Measurements from ENCODE around the gene GDPD4.
A peak's percentile ranks its signal among the peaks of the same experiment; 100 is the strongest.

GDPD4 gene

GRCh38 chr11:77199137-77199745, 102.2 kb downstream of the GDPD4 start:
- H3K4me3 ChIP-seq (ENCODE audit: low read depth, low read length) = no peak overlapping the region
- no peaks in the 10 kb centered on the region for H3K27me3 ChIP-seq
- no peaks in the 10 kb centered on the region for H3K9me3 ChIP-seq
- H3K4me1 ChIP-seq = no peaks in the 10 kb centered on the region; the same call in 1 of the 2 replicates
- TF ChIP-seq, protein P1, sequence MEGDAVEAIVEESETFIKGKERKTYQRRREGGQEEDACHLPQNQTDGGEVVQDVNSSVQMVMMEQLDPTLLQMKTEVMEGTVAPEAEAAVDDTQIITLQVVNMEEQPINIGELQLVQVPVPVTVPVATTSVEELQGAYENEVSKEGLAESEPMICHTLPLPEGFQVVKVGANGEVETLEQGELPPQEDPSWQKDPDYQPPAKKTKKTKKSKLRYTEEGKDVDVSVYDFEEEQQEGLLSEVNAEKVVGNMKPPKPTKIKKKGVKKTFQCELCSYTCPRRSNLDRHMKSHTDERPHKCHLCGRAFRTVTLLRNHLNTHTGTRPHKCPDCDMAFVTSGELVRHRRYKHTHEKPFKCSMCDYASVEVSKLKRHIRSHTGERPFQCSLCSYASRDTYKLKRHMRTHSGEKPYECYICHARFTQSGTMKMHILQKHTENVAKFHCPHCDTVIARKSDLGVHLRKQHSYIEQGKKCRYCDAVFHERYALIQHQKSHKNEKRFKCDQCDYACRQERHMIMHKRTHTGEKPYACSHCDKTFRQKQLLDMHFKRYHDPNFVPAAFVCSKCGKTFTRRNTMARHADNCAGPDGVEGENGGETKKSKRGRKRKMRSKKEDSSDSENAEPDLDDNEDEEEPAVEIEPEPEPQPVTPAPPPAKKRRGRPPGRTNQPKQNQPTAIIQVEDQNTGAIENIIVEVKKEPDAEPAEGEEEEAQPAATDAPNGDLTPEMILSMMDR (IDR thresholded peaks at IDR 0.05; ENCODE audit: low read depth, low read length) = no peak
- no peaks in the 10 kb centered on the region for H3K36me3 ChIP-seq
- DNase-seq = peak; percentile 2

- H3K4me3 ChIP-seq (ENCODE audit: low read depth, low read length) = no peak overlapping the region
- no peaks in the 10 kb centered on the region for H3K36me3 ChIP-seq
- no peaks in the 10 kb centered on the region for H3K27me3 ChIP-seq
- H3K4me1 ChIP-seq = no peaks in the 10 kb centered on the region; the same call in 1 of the 2 replicates
- peak; percentile 61 for DNase-seq
- H3K9me3 ChIP-seq = no peaks in the 10 kb centered on the region
- TF ChIP-seq, protein P1 (IDR thresholded peaks at IDR 0.05; ENCODE audit: low read depth, low read length) = peak; percentile 59
Observed at GRCh38 chr11:77198440-77198849, 103.0 kb downstream of the GDPD4 start.

GRCh38 chr11:77197626-77198320, 103.7 kb downstream of the GDPD4 start:
- H3K9me3 ChIP-seq = no peaks in the 10 kb centered on the region
- no peaks in the 10 kb centered on the region for H3K36me3 ChIP-seq
- no peak overlapping the region for H3K4me3 ChIP-seq (ENCODE audit: low read depth, low read length)
- H3K4me1 ChIP-seq = no peaks in the 10 kb centered on the region; the same call in 1 of the 2 replicates
- peak; percentile 1 for DNase-seq
- no peaks in the 10 kb centered on the region for H3K27me3 ChIP-seq
- TF ChIP-seq, protein P1 (IDR thresholded peaks at IDR 0.05; ENCODE audit: low read depth, low read length) = no peak

- TF ChIP-seq, protein P1 (IDR thresholded peaks at IDR 0.05; ENCODE audit: low read depth, low read length) = no peak
- peak; percentile 6 for DNase-seq
- H3K9me3 ChIP-seq = no peaks in the 10 kb centered on the region
- H3K36me3 ChIP-seq = no peaks in the 10 kb centered on the region
- H3K4me1 ChIP-seq = no peaks in the 10 kb centered on the region; the same call in 1 of the 2 replicates
- H3K4me3 ChIP-seq (ENCODE audit: low read depth, low read length) = no peak overlapping the region
- no peaks in the 10 kb centered on the region for H3K27me3 ChIP-seq
Observed at GRCh38 chr11:77196961-77197360, 104.5 kb downstream of the GDPD4 start.

- H3K4me3 ChIP-seq (ENCODE audit: low read depth, low read length) = no peak overlapping the region
- no peaks in the 10 kb centered on the region for H3K27me3 ChIP-seq
- TF ChIP-seq, protein P1 (IDR thresholded peaks at IDR 0.05; ENCODE audit: low read depth, low read length) = no peak
- H3K4me1 ChIP-seq = no peaks in the 10 kb centered on the region; the same call in 1 of the 2 replicates
- no peaks in the 10 kb centered on the region for H3K36me3 ChIP-seq
- H3K9me3 ChIP-seq = no peaks in the 10 kb centered on the region
- DNase-seq = no peak
Observed at GRCh38 chr11:77195071-77195755, 106.3 kb downstream of the GDPD4 start.
